K562 treated with DMSO at 1 percent for 12 hours (cell line): Measurements from ENCODE around the gene LIPE. TPM values are rescaled to one million over a fixed set of nuclear protein-coding genes. Genes with fewer than 3 reads are reported as not detected.

Experiments
- total RNA-seq: library from RNA; unstranded; fragments of 300-600 nt; gene quantifications from 2 replicates; pipeline ENCODE4 v1.2.3, GENCODE V29; 2022; ENCODE audit not compliant: insufficient read depth

LIPE gene, protein sequence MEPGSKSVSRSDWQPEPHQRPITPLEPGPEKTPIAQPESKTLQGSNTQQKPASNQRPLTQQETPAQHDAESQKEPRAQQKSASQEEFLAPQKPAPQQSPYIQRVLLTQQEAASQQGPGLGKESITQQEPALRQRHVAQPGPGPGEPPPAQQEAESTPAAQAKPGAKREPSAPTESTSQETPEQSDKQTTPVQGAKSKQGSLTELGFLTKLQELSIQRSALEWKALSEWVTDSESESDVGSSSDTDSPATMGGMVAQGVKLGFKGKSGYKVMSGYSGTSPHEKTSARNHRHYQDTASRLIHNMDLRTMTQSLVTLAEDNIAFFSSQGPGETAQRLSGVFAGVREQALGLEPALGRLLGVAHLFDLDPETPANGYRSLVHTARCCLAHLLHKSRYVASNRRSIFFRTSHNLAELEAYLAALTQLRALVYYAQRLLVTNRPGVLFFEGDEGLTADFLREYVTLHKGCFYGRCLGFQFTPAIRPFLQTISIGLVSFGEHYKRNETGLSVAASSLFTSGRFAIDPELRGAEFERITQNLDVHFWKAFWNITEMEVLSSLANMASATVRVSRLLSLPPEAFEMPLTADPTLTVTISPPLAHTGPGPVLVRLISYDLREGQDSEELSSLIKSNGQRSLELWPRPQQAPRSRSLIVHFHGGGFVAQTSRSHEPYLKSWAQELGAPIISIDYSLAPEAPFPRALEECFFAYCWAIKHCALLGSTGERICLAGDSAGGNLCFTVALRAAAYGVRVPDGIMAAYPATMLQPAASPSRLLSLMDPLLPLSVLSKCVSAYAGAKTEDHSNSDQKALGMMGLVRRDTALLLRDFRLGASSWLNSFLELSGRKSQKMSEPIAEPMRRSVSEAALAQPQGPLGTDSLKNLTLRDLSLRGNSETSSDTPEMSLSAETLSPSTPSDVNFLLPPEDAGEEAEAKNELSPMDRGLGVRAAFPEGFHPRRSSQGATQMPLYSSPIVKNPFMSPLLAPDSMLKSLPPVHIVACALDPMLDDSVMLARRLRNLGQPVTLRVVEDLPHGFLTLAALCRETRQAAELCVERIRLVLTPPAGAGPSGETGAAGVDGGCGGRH
- not detected in 2 replicates for total RNA-seq

GRCh38 chr19:42427313-42427712 lies at the start of gene LIPE:
Gene LIPE (minus strand): TSS chr19:42427388. CDS start chr19:42427149, 239 bp downstream.

DNA sequence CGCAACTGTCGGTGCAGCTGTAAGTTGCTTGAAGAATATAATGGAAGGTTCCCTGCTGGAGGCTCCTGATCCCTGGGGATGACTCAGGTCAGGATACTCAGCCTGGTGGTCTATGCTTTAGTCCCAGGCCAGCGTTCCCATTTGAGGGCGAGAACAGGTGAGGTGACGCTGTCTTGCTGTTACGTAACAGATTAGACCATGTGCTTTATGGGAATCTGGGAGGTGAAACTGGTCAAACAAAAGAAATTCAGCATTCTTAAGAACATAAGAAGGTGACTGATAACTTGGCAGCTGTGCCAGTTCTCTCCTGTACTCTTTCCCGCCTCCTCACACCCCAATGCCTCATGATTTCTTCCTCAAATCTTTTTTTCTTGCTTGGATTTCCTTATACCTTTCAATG lies 15.6 kb upstream of the LIPE start, which contains the start of gene CXCL17:
CXCL17 (minus strand) TSS at position 114 of the 400 bp plus-strand sequence. CDS start 114 bp downstream, outside the sequence.

GRCh38 chr19:42389899-42390298 lies 37.3 kb downstream of the LIPE start, which contains the start of gene CNFN:
Gene CNFN (minus strand): TSS chr19:42390297. CDS start chr19:42389037, 1,260 bp downstream.

Other genes with a start within 250 kb of the LIPE start
- 43.1 and 48.3 TPM in 2 replicates for gene DEDD2, start 209.7 kb downstream of the LIPE start, total RNA-seq
- gene ZNF526, start 207.1 kb downstream of the LIPE start, total RNA-seq: 6.2 and 12.9 TPM in 2 replicates
- 61.4 and 81.1 TPM in 2 replicates for gene GSK3A, start 184.8 kb downstream of the LIPE start, total RNA-seq
- 31.2 and 44.7 TPM in 2 replicates for gene ERF, start 172.3 kb downstream of the LIPE start, total RNA-seq
- gene CIC, start 158.1 kb downstream of the LIPE start, total RNA-seq: 25.9 and 48.3 TPM in 2 replicates
- 1.7 TPM in 1 of 2 replicates, not detected in the other for gene PRR19, start 125.3 kb downstream of the LIPE start, total RNA-seq
- gene PAFAH1B3, start 124.8 kb downstream of the LIPE start, total RNA-seq: 99.0 and 119 TPM in 2 replicates
- gene TMEM145, start 114.1 kb downstream of the LIPE start, total RNA-seq: 0.69 TPM in 1 of 2 replicates, not detected in the other
- gene MEGF8, start 101.8 kb downstream of the LIPE start, total RNA-seq: 5.6 and 18.1 TPM in 2 replicates
- gene CNFN, start 37.1 kb downstream of the LIPE start, total RNA-seq: not detected in 2 replicates
- not detected in 2 replicates for gene CXCL17, start 15.6 kb upstream of the LIPE start, total RNA-seq
- 0.51 and 2.5 TPM in 2 replicates for gene CEACAM1, start 101.1 kb upstream of the LIPE start, total RNA-seq
- gene CEACAM8, start 167.5 kb upstream of the LIPE start, total RNA-seq: not detected in 2 replicates